Measurements from ENCODE around the gene ZNRF3.

ZNRF3 gene

GRCh38 chr22:28892175-28892731 lies 8.9 kb downstream of the ZNRF3 start:
- TF ChIP-seq CTCF (conservative IDR thresholded peaks at IDR 0.05; ENCODE audit: low read depth, low read length) = no peak
- no peak for DNase-seq (ENCODE audit: low read depth)
- H3K4me3 ChIP-seq (ENCODE audit: low read length) = no peak overlapping the region

DNA sequence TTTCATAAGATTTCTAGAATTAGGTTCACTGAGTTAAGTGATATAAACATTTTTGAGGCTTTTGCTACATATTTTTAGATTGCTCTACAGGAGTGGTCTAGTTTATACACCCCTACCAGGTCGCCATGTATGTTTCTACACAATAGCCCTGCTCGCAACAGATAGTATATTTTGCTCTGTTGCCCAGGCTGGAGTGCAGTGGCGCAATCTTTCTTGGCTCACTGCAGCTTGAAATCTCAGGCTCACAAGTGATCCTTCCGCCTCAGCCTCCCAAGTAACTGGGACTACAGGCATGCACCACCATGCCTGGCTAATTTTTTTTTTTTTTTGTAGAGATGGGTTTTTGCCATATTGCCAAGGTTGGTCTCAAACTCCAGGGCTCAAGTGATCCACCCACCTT lies 10.4 kb downstream of the ZNRF3 start:
- TF ChIP-seq CTCF (conservative IDR thresholded peaks at IDR 0.05; ENCODE audit: low read depth, low read length) = no peak
- no peak for DNase-seq (ENCODE audit: low read depth)
- H3K4me3 ChIP-seq (ENCODE audit: low read length) = no peak overlapping the region

- no peak overlapping the region for H3K4me3 ChIP-seq (ENCODE audit: low read length)
- no peak for DNase-seq (ENCODE audit: low read depth)
- TF ChIP-seq CTCF (conservative IDR thresholded peaks at IDR 0.05; ENCODE audit: low read depth, low read length) = no peak
Observed at GRCh38 chr22:28894334-28894733, 11.0 kb downstream of the ZNRF3 start.

- DNase-seq (ENCODE audit: low read depth) = no peak
Observed at GRCh38 chr22:28894807-28895206, 11.4 kb downstream of the ZNRF3 start.

GRCh38 chr22:28896611-28897010 lies 13.2 kb downstream of the ZNRF3 start:
- no peak overlapping the region for H3K4me3 ChIP-seq (ENCODE audit: low read length)
- TF ChIP-seq CTCF (conservative IDR thresholded peaks at IDR 0.05; ENCODE audit: low read depth, low read length) = no peak
- DNase-seq (ENCODE audit: low read depth) = no peak

More at GRCh38 chr22:28894807-28895206, 11.4 kb downstream of the ZNRF3 start:
- H3K4me3 ChIP-seq (ENCODE audit: low read length) = no peak overlapping the region
- no peak for TF ChIP-seq CTCF (conservative IDR thresholded peaks at IDR 0.05; ENCODE audit: low read depth, low read length)

DNA sequence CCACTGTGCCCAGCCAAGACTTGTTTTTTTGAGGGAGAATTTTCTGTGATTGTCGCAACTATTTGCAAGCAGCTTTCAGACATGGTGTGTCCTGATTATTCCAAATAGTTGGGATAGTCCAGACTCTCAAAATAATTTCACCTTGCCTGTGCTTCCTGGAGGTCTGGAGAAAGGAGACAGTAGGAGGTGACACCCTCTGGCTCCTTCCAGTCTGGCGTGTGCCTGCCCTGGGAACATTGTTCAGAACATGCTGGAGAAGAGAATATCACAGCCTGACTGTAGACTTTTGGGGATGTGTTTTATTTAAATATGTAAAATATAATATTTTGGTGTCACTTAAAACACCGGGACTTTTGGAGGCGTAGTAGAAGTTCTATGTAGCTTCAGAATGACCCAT lies 14.9 kb downstream of the ZNRF3 start:
- no peak for TF ChIP-seq CTCF (conservative IDR thresholded peaks at IDR 0.05; ENCODE audit: low read depth, low read length)
- DNase-seq (ENCODE audit: low read depth) = no peak

GRCh38 chr22:28899199-28899853 lies 16.0 kb downstream of the ZNRF3 start:
- no peak overlapping the region for H3K4me3 ChIP-seq (ENCODE audit: low read length)
- no peak for TF ChIP-seq CTCF (conservative IDR thresholded peaks at IDR 0.05; ENCODE audit: low read depth, low read length)
- no peak for DNase-seq (ENCODE audit: low read depth)

More for the DNA sequence above, 14.9 kb downstream of the ZNRF3 start:
- no peak overlapping the region for H3K4me3 ChIP-seq (ENCODE audit: low read length)

Measured in retinal pigment epithelial cell (primary cell).